Measurements from ENCODE around the gene UGT3A2. TPM values are rescaled to one million over a fixed set of nuclear protein-coding genes. Genes with fewer than 3 reads are reported as not detected.

UGT3A2 gene
- total RNA-seq, 1 experiment from 2014 or later = 13.7 TPM

GRCh38 chr5:36070687-36071571 is 4.2 kb upstream of the UGT3A2 start:
- Mint-ChIP-seq H3K27me3 (ENCODE audit: low read depth) (peaks cover 12% of the 10 kb centered on the region), H3K27ac (no peak overlapping the region), H3K36me3 (ENCODE audit: insufficient read depth in 1 of 3, low read depth in 3 of 3) (no peaks in the 10 kb centered on the region), H3K4me3 (no peak overlapping the region), H3K9me3 (no peaks in the 10 kb centered on the region; a peak in 1 of 5 replicates), H3K4me1 (peaks cover 24 to 31% of the 10 kb centered on the region in 2 experiments)
- no peak overlapping the region for H2AK5ac ChIP-seq (ENCODE audit: insufficient read length, low read length)
- H3K27me3 ChIP-seq (ENCODE audit: insufficient read depth, low read length) = no peaks in the 10 kb centered on the region
- no peak overlapping the region for H3K56ac ChIP-seq (ENCODE audit: insufficient read length, low read depth, low read length)
- peaks cover 4% of the 10 kb centered on the region for H3K23me2 ChIP-seq (ENCODE audit: insufficient read length, low read depth, low read length, poor library complexity, severe bottlenecking)
- no peak overlapping the region for H3K14ac ChIP-seq (ENCODE audit: insufficient read depth, low read length)
- H3K9ac ChIP-seq (ENCODE audit: extremely low read depth, insufficient read length, low read length) = no peak overlapping the region
- no peak for DNase-seq
- H2BK5ac ChIP-seq (ENCODE audit: insufficient read length, low read length) = no peak overlapping the region
- H4K5ac ChIP-seq (ENCODE audit: insufficient read length, low read depth, low read length) = no peak overlapping the region
- H3T11ph ChIP-seq (ENCODE audit: low read length) = no peak overlapping the region
- H3K4me1 ChIP-seq (ENCODE audit: insufficient read depth, low read length) = no peaks in the 10 kb centered on the region
- TF ChIP-seq CTCF (conservative IDR thresholded peaks at IDR 0.05) = no peak
- no peak overlapping the region for H2AFZ ChIP-seq (ENCODE audit: low read length)
- no peak overlapping the region for H3K4me2 ChIP-seq (ENCODE audit: insufficient read depth, insufficient read length, low read length)
- H3K9me3 ChIP-seq (ENCODE audit: control insufficient read depth, low read depth, low read length) = no peaks in the 10 kb centered on the region
- H4K8ac ChIP-seq (replicated peaks; ENCODE audit: insufficient read length, low read depth, low read length) = no peak overlapping the region
- no peak overlapping the region for H3K4ac ChIP-seq (ENCODE audit: low read depth, low read length)
- H2BK120ac ChIP-seq (ENCODE audit: low read depth, low read length, poor library complexity, severe bottlenecking) = no peak overlapping the region
- H3K18ac ChIP-seq (ENCODE audit: insufficient read length, low read depth, low read length) = no peak overlapping the region
- H3K79me1 ChIP-seq (ENCODE audit: insufficient read depth, low read depth, low read length, poor library complexity, severe bottlenecking) = no peaks in the 10 kb centered on the region
- H2BK12ac ChIP-seq (ENCODE audit: insufficient read length, low read depth, low read length) = no peak overlapping the region
- H3K27ac ChIP-seq (ENCODE audit: insufficient read length, low read depth, low read length) = no peak overlapping the region
- no peak overlapping the region for H2BK15ac ChIP-seq (ENCODE audit: low read depth, low read length)
- no peaks in the 10 kb centered on the region for H4K20me1 ChIP-seq (ENCODE audit: control insufficient read depth, insufficient read depth, insufficient read length)
- H3K79me2 ChIP-seq (ENCODE audit: insufficient read depth, low read length) = no peaks in the 10 kb centered on the region
- WGBS (ENCODE audit: extremely low coverage, insufficient read length, low lambda C conversion rate) = no CpG with 5 or more reads among the region's 9 CpGs
- H2BK20ac ChIP-seq (ENCODE audit: low read depth, low read length, poor library complexity, severe bottlenecking) = no peak overlapping the region
- H3K23ac ChIP-seq (ENCODE audit: insufficient read length, low read depth, low read length) = no peak overlapping the region
- no peak overlapping the region for H4K91ac ChIP-seq (ENCODE audit: insufficient read length, low read depth, low read length)

Measured in H9 (cell line).